Panc1 (cell line): ENCODE data around the gene PPM1F. TPM values are rescaled to one million over a fixed set of nuclear protein-coding genes. Genes with fewer than 3 reads are reported as not detected.

Experiments
- ATAC-seq: fragments of 200-7000 bp; cut with Tn5 transposase; 2 replicates; pipeline ENCODE4 v1.9.1; 2020; ENCODE audit warnings: mild to moderate bottlenecking, moderate library complexity
- BruUV-seq: library from RNA; stranded (reverse); fragments of 400-500 nt; replicated peaks from 2 replicates; lab custom pipeline; 2021; lab: Mats Ljungman, UMichigan
- CTCF ChIA-PET: fragments of 300-600 bp; sonication (Branson Sonifier 250); formaldehyde crosslinking; loops from one replicate; lab custom pipeline; 2022; ENCODE audit warnings: antibody characterized with exemption; lab: Charles Lee
- POLR2A ChIA-PET: fragments of 300-600 bp; sonication (Branson Sonifier 250); formaldehyde crosslinking; loops from one replicate; lab custom pipeline; 2022; ENCODE audit warnings: antibody characterized with exemption; lab: Charles Lee
- DNase-seq: peaks from one replicate; pipeline ENCODE4 v3.0.0-alpha.2; 2010; ENCODE audit warnings: low read depth, low spot score
- H3K27ac ChIP-seq: 2 replicates; pipeline ENCODE4 v1.5.1; 2011; ENCODE audit warnings: mild to moderate bottlenecking, low read length, inconsistent platforms
- H3K27me3 ChIP-seq: fragments of 200-500 bp; sonication (Bioruptor generic); 2 replicates; pipeline ENCODE4 v1.6.0; 2014; ENCODE audit warnings: low read length, inconsistent platforms; ENCODE audit not compliant: control insufficient read depth, insufficient read depth
- H3K36me3 ChIP-seq: fragments of 200-500 bp; sonication (Bioruptor generic); 2 replicates; pipeline ENCODE4 v1.5.1; 2014; ENCODE audit warnings: inconsistent platforms, mild to moderate bottlenecking, low read length, moderate library complexity; ENCODE audit not compliant: control insufficient read depth, insufficient read depth
- H3K4me1 ChIP-seq: 2 replicates; pipeline ENCODE4 v1.5.1; 2011; ENCODE audit warnings: inconsistent platforms, mild to moderate bottlenecking, low read length, moderate library complexity; ENCODE audit not compliant: control insufficient read depth, insufficient read depth
- H3K4me3 ChIP-seq, 2 experiments: 2 replicates each; pipeline ENCODE4 v1.5.1; 2011 to 2012; ENCODE audit warnings: low read depth in 2 of 2, low read length in 2 of 2, mild to moderate bottlenecking in 2 of 2, inconsistent platforms in 1 of 2, moderate library complexity in 1 of 2
- H3K9me3 ChIP-seq: fragments of 200-500 bp; sonication (Bioruptor generic); 2 replicates; pipeline ENCODE4 v1.5.1; 2014; ENCODE audit warnings: low read depth, mild to moderate bottlenecking, inconsistent platforms, low read length, moderate library complexity; ENCODE audit not compliant: control insufficient read depth, insufficient read depth
- CTCF ChIP-seq: fragments of 450-650 bp; IDR thresholded peaks from 2 replicates; pipeline ENCODE4 v1.5.1; 2017; ENCODE audit warnings: mild to moderate bottlenecking
- POLR2AphosphoS5 ChIP-seq: IDR thresholded peaks from 2 replicates; pipeline ENCODE4 v1.6.1; 2012; ENCODE audit warnings: mild to moderate bottlenecking, low read depth, low read length, moderate library complexity
- REST ChIP-seq, 2 experiments: IDR thresholded peaks; 2 replicates each; pipeline ENCODE4 v1.6.1; 2011 to 2012; ENCODE audit warnings: low read depth in 2 of 2, control low read depth in 1 of 2, low read length in 1 of 2, mild to moderate bottlenecking in 1 of 2, moderate library complexity in 1 of 2; ENCODE audit not compliant: insufficient read depth in 1 of 2
- SIN3A ChIP-seq: IDR thresholded peaks from 2 replicates; pipeline ENCODE4 v1.6.1; 2012; ENCODE audit warnings: low read depth, mild to moderate bottlenecking, low read length, moderate library complexity, borderline replicate concordance; ENCODE audit not compliant: insufficient read depth
- TCF7L2 ChIP-seq: IDR thresholded peaks from 2 replicates; pipeline ENCODE4 v1.6.1; 2011; ENCODE audit warnings: mild to moderate bottlenecking, low read depth, low read length, inconsistent platforms
- in situ Hi-C: cut with HindIII; loops from 2 replicates; pipeline ENCODE4 v1.10.0; 2016; ENCODE audit warnings: low sequenced_read_pairs, low pct_unique_long_range_greater_than_20kb
- intact Hi-C: fragments of 100-400 bp; cut with micrococcal nuclease; formaldehyde crosslinking; loops from one replicate; pipeline ENCODE4 v1.10.0; 2022; ENCODE audit not compliant: unreplicated experiment
- total RNA-seq: library from RNA; stranded (reverse); gene quantifications from one replicate; pipeline ENCODE4 v1.2.1, GENCODE V29; 2021; ENCODE audit not compliant: unreplicated experiment

Gene PPM1F
- total RNA-seq, 1 experiment from 2014 or later: 28.9 TPM

DNA sequence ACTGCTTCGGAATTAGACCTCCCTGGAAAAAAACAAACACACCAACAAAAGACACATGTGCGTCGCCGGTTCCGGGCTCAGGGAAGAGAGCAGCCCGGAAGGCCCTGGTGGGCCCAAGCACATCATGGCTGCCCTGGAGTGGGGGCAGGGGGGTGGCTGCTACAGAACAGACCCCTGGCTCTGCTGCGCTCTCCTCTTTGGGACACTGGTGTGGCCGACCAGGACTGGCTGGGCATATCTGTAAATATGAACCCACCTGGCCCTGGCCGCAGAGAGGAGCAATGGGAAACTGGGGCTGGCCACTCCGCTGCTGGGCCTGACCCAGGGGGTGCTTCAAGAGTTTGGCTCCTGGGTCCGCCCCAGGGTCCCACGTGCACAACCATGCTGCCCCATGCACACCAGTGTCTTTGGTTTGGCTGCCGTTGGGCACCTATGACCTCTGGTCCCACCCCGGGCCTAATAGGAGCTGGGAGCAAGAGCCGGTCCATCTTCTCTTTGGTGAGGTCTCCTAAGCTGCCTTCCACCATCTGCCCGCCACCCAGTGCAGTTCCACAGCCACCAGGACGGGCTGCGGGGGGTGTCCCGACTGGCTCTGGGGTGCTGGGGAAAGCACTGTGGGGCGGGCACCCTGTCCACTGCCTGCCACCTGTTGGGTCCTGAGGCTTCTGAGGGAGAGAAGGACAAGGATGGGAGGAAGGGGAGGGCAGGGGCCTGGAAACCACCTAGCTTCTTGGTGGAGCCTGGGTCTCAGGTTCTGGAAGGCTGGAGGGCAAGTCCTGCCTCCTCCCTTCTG lies 30.1 kb downstream of the PPM1F start:
- Histone ChIP-seq H3K36me3 (no peaks in the 10 kb centered on the region), H3K4me3 (no peak overlapping the region), H3K4me1 (no peaks in the 10 kb centered on the region; the same call in 1 of the 2 replicates), H3K9me3 (no peaks in the 10 kb centered on the region), H3K27me3 (no peaks in the 10 kb centered on the region), H3K27ac (no peak overlapping the region)
- ATAC-seq: no peak
- intact Hi-C loops (no loop called here), in situ Hi-C loops (no loop called here)
- DNase-seq: no peak
- CTCF ChIA-PET: no interaction called here
- TF ChIP-seq TCF7L2: no peak
- TF ChIP-seq CTCF: no peak
- POLR2A ChIA-PET: no interaction called here
- no TSS peak for BruUV-seq

DNA sequence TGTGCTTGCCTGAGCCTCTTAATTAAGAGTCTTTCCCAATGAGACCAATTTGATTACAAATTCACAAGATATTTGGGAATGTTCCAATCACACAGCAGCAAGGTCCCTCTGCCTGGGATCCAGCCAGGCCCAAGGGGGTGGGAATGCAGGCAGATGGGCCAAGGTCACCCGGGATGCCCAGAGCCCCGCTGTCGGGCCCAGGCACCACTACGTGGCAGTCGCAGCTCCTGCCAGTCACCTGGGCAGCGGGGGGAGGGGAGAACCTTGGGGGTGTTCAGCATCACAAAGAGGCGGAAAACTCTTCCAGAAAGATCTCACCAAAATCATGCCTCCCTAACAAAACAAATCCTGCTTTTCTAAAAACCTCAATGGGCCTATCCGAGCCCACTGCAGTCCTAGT lies 30.9 kb downstream of the PPM1F start:
- ATAC-seq: no peak
- H3K9me3 ChIP-seq: no peaks in the 10 kb centered on the region
- intact Hi-C loops: no loop called here
- TF ChIP-seq SIN3A (no peak), POLR2AphosphoS5 (no peak), TCF7L2 (no peak), REST (IDR thresholded peaks at IDR 0.05; ENCODE audit: insufficient read depth in 1 of 2, low read depth in 2 of 2, low read length in 1 of 2) (no peak), CTCF (no peak)
- H3K4me1 ChIP-seq: no peaks in the 10 kb centered on the region; the same call in 1 of the 2 replicates
- DNase-seq: no peak
- POLR2A ChIA-PET: no interaction called here
- in situ Hi-C loops: no loop called here
- CTCF ChIA-PET: no interaction called here
- no peaks in the 10 kb centered on the region for H3K27me3 ChIP-seq
- no peak overlapping the region for H3K4me3 ChIP-seq
- H3K27ac ChIP-seq: no peak overlapping the region
- no peaks in the 10 kb centered on the region for H3K36me3 ChIP-seq
- BruUV-seq: no TSS peak
